Measurements from ENCODE around the gene METTL6. TPM values are rescaled to one million over a fixed set of nuclear protein-coding genes. Genes with fewer than 3 reads are reported as not detected.

METTL6 gene
- total RNA-seq: 13.8 TPM

GRCh38 chr3:15427182-15427880 lies at the start of gene METTL6, which contains the start of gene EAF1:
TSS of gene METTL6 (minus strand) at chr3:15427544. CDS start at chr3:15426511, 1,033 bp downstream.
TSS of gene EAF1 (plus strand) at chr3:15427598. CDS start at chr3:15427780, 182 bp downstream.
- H3K36me3 ChIP-seq: peaks cover 0 to 32% of the 10 kb centered on the region in 2 donors
- intact Hi-C loops (cut with DNase I): no loop called here

GRCh38 chr3:15476378-15476777 lies 49.0 kb upstream of the METTL6 start:
- Histone ChIP-seq H3K4me3 (no peak overlapping the region), H3K9me3 (no peaks in the 10 kb centered on the region), H3K27me3 (no peaks in the 10 kb centered on the region), H3K4me1 (no peaks in the 10 kb centered on the region), H3K36me3 (no peaks in the 10 kb centered on the region), H3K27ac (no peak overlapping the region)
- intact Hi-C loops (cut with DNase I): no loop called here
- TF ChIP-seq POLR2A (IDR thresholded peaks at IDR 0.05) (no peak), CTCF (IDR thresholded peaks at IDR 0.05) (no peak), POLR2AphosphoS5 (IDR thresholded peaks at IDR 0.05; ENCODE audit: insufficient read depth in 1 of 2, low read depth in 1 of 2) (no peak)
- no peak for DNase-seq (ENCODE audit: extremely low spot score in 2 of 2)

More at GRCh38 chr3:15427182-15427880, at the start of gene METTL6, which contains the start of gene EAF1:
- Histone ChIP-seq H3K9me3 (no peaks in the 10 kb centered on the region), H3K4me3 (peak within 1 kb of the TSS; percentile 84 to 87), H3K27ac (peak within 1 kb of the TSS; percentile 82), H3K27me3 (no peaks in the 10 kb centered on the region), H3K4me1 (peaks cover 57% of the 10 kb centered on the region)
- no peak for DNase-seq (ENCODE audit: extremely low spot score in 2 of 2)
- TF ChIP-seq POLR2A (IDR thresholded peaks at IDR 0.05): no peak
- TF ChIP-seq POLR2AphosphoS5 (IDR thresholded peaks at IDR 0.05; ENCODE audit: insufficient read depth in 1 of 2, low read depth in 1 of 2): peak; percentile 74 to 85

GRCh38 chr3:15475161-15475560 lies 47.8 kb upstream of the METTL6 start:
- DNase-seq (ENCODE audit: extremely low spot score in 2 of 2): no peak
- Histone ChIP-seq H3K4me1 (no peaks in the 10 kb centered on the region), H3K27ac (no peak overlapping the region), H3K9me3 (no peaks in the 10 kb centered on the region), H3K4me3 (no peak overlapping the region), H3K36me3 (no peaks in the 10 kb centered on the region), H3K27me3 (no peaks in the 10 kb centered on the region)
- TF ChIP-seq CTCF (IDR thresholded peaks at IDR 0.05) (no peak), POLR2A (IDR thresholded peaks at IDR 0.05) (no peak), POLR2AphosphoS5 (IDR thresholded peaks at IDR 0.05; ENCODE audit: insufficient read depth in 1 of 2, low read depth in 1 of 2) (no peak)
- intact Hi-C loops (cut with DNase I): no loop called here

- DNase-seq (ENCODE audit: extremely low spot score in 2 of 2): no peak
- no peak for TF ChIP-seq POLR2A (IDR thresholded peaks at IDR 0.05)
- no peak for TF ChIP-seq CTCF (IDR thresholded peaks at IDR 0.05)
- TF ChIP-seq POLR2AphosphoS5 (IDR thresholded peaks at IDR 0.05; ENCODE audit: insufficient read depth in 1 of 2, low read depth in 1 of 2): no peak
- no peak overlapping the region for H3K4me3 ChIP-seq
- H3K9me3 ChIP-seq: no peaks in the 10 kb centered on the region
- H3K4me1 ChIP-seq: no peaks in the 10 kb centered on the region
- no peaks in the 10 kb centered on the region for H3K27me3 ChIP-seq
- intact Hi-C loops (cut with DNase I): no loop called here
- no peaks in the 10 kb centered on the region for H3K36me3 ChIP-seq
- H3K27ac ChIP-seq: no peak overlapping the region
Measured at GRCh38 chr3:15471861-15472260, 44.5 kb upstream of the METTL6 start.

- DNase-seq (ENCODE audit: extremely low spot score in 2 of 2): no peak
- no peak for TF ChIP-seq POLR2AphosphoS5 (IDR thresholded peaks at IDR 0.05; ENCODE audit: insufficient read depth in 1 of 2, low read depth in 1 of 2)
- TF ChIP-seq POLR2A (IDR thresholded peaks at IDR 0.05): no peak
- no peak for TF ChIP-seq CTCF (IDR thresholded peaks at IDR 0.05)
- intact Hi-C loops (cut with DNase I): no loop called here
- Histone ChIP-seq H3K27ac (no peak overlapping the region), H3K36me3 (no peaks in the 10 kb centered on the region), H3K27me3 (no peaks in the 10 kb centered on the region), H3K4me3 (no peak overlapping the region), H3K4me1 (no peaks in the 10 kb centered on the region), H3K9me3 (no peaks in the 10 kb centered on the region)
Measured at GRCh38 chr3:15470849-15471248, 43.5 kb upstream of the METTL6 start.
